NCI-H187 treated with DMSO at 0.1 percent for 48 hours (cell line): ENCODE measurements around the gene MARK1.

Source experiments
- DNase-seq: peaks from one replicate; lab custom pipeline; 2025; lab: John Stamatoyannopoulos, UW

Gene MARK1

DNA sequence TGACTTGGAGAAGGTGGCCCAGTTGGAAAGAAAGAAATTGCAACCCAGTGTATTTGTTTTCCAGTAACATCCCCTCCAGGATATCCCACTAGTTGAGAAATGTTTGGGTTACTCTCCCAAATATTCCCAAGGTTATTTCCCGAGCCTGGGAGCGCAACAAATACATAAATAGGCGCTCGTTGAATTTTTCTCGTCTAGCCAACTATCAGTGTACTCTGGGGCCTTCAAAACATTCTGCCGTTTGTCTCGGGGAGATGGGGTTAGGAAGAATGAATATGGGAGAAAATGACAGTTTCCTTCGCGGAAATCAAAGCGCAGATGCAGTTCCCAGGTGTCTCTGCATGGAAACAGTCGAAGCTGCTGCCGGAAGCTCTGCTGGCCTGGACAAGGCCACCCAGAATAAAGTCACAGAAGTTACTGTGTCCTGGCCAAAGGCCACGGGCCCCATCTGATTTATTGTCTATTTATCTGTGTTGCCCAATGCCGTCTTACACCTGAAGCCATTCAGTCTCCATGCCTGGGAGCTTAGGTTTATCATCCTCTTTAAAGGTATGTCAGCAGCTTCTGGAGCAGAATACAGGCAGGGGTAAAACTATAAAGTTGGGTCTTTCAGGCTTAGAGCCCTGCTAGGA is 163.2 kb downstream of the MARK1 start:
- DNase-seq = no peak

GRCh38 chr1:220692436-220693228 is 164.7 kb downstream of the MARK1 start:
- DNase-seq = no peak

DNA sequence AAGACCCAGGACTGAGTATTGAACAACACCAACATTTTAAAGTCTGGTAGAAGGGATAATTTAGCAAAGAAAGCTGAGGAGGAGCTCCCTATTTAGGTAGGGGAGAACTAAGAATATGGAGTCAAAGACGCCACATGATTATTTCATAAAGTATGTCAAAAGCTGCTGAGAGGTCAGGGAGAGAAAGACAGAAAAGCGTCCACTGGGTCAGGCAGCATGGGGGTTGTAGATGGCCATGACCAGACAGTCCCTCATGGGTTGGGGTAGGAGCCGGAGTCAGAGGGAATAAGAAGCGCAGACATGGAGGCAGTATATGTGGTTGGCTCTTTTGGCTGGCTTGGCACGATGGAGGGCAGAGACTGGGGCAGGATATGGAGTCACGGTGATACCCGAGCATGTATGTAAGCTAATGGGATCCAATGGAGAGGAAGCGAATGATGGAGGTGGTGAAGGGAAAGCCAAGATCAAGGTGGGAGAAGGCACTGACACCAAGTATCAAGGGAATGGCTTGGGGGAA is 167.0 kb downstream of the MARK1 start:
- DNase-seq = no peak

- DNase-seq = no peak
Observed at GRCh38 chr1:220695426-220695825, 167.5 kb downstream of the MARK1 start.

- no peak for DNase-seq
Observed at GRCh38 chr1:220696226-220696862, 168.4 kb downstream of the MARK1 start.

GRCh38 chr1:220696863-220697231 is 168.9 kb downstream of the MARK1 start:
- DNase-seq = no peak

- DNase-seq = no peak
Observed at GRCh38 chr1:220697326-220697725, 169.4 kb downstream of the MARK1 start.

DNA sequence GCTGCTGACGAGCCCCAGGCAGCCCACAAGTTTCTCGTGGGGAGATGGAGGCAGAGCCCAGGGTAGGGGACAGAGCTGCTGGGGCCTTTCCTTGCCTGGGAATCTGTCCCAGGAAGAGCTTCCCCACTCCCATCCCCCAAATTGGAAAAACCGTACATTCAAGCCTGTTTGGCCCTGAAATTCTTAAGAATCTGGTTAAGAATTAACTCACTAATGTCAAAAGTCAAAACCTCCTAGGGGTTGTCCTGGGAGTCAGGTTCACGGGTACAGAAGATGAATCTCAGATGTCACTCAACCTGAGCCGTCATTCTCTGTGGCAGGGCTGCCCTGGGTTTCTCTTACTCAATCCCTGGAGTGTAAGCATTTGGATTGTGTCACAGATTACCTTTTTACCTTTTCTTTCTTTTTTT is 170.7 kb downstream of the MARK1 start:
- no peak for DNase-seq

- no peak for DNase-seq
Observed at GRCh38 chr1:220699044-220699443, 171.1 kb downstream of the MARK1 start.

- DNase-seq = no peak
Observed at GRCh38 chr1:220700556-220701179, 172.7 kb downstream of the MARK1 start.

DNA sequence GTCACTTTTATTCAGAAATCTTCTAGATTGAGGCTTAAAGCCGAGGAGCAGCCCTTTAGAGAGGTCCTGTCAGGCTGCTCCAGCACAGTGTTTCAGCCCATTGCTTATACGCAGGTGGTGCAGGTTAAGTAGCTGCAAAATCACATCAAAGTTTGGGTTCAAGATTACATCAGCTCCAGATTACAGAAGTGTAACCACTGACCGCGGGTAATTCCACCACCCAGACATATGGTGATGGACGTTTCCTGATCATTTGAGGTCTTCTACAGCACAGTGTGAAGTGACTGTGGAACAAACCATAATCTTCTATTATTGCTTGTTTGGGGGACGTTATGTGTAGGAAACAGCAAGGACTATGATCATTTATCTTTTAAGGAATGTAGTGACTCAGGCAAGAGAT is 174.0 kb downstream of the MARK1 start:
- no peak for DNase-seq

DNA sequence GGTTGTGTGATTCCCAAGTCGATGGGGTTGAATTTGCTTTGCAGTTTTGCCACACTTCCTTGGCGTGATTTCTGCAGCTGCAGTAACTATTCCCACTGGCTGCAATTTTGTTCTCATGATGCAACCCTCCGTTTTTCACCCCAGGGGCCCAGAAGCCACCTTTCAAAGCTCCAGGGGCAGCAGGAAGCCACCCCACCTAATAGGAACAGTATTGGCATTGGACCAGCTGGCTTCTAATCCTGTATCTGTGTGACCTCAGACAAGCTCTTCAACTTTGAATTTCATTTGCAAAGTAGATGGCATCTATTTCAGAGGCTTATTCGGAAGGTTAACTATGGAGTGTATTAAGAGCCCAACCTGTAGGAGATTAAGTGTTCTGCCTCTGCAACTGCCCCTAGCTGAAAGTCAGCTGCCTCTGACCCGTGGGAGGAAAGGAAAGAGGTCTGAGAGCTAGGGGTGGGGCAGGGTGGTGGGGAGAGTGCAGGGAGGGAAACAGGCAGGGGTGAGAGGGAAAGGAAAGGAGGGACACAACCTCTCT is 174.9 kb downstream of the MARK1 start:
- DNase-seq = no peak

- no peak for DNase-seq
Observed at GRCh38 chr1:220703305-220703704, 175.4 kb downstream of the MARK1 start.

GRCh38 chr1:220705782-220706181 is 177.8 kb downstream of the MARK1 start:
- DNase-seq = no peak

DNA sequence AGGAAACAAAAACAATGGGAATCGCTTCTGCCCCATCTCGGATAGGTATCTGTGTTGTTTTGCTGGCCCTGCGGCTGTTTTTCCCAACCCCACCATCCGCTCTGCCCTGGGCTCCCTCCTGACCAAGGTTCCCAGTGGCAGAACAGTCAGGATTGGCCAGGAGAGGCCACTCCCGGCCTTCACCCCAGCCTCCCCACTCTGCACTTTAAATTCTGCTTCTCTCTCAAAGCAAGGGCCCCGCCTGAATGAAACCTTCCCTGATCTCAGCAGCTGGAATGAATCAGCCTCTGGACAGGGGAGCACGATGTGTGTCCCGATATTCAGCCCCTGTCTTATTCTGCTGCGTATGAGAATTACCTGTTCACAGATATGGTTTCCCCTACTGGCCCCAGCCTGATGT is 178.5 kb downstream of the MARK1 start:
- no peak for DNase-seq

DNA sequence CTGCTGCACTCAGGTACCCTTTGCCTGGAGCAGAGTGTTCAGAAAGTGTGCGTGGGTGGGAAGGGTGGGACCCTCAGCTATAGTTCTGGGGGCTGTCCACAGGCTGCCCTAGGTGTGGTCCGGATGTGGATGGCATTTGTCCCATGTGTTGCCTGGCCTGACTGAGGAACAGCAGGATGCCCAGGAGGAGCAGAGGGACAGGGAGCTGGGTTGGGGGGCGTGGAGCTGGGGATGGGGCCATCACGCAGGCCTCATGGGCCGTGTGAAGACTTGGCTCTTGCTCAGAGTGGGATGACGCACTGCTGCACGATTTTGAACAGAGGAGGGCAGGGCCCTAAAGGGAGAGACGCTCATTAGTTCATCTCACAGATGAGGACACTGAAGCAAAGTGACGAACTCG is 179.2 kb downstream of the MARK1 start:
- DNase-seq = no peak

GRCh38 chr1:220708244-220708643 is 180.3 kb downstream of the MARK1 start:
- DNase-seq = no peak

DNA sequence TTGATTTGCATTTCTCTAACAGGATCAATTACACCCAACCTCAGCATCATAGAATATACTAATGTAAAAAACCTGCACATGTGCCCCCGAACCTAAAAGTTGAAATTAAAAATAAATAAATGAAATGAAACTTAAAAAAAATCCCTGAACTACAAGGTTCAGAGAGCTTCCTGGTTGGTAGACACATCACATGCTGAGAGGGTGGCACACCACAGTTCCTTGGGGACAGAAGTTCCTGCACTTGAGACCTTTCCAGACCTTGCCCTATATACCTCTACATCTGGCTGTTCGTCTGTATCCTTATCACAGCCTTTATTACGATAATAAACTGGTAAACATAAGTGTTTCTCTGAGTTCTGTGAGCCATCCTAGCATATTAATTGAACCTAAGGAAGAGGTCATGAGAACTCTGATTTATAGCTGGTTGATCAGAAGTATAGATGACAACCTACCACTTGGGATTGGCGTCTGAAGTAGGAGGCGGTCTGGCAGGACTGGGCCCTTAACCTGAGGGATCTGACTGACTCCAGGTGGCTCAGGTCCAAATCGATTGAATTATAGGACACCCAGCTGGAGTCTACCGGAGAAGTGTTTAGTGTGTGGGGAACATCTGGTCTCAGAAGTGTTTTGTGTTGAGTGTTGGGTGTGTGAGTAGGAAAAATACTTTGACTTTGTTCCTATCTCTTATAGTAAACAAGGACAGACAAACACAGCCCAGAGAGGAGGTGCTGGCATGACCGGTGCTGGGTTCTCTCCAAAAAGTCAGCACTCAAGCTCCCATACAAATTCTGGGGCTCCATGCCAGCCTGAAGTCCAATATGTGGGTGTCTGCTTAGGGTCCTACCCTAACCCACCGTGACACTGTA is 181.2 kb downstream of the MARK1 start:
- no peak for DNase-seq

- no peak for DNase-seq
Observed at GRCh38 chr1:220710333-220710732, 182.4 kb downstream of the MARK1 start.

DNA sequence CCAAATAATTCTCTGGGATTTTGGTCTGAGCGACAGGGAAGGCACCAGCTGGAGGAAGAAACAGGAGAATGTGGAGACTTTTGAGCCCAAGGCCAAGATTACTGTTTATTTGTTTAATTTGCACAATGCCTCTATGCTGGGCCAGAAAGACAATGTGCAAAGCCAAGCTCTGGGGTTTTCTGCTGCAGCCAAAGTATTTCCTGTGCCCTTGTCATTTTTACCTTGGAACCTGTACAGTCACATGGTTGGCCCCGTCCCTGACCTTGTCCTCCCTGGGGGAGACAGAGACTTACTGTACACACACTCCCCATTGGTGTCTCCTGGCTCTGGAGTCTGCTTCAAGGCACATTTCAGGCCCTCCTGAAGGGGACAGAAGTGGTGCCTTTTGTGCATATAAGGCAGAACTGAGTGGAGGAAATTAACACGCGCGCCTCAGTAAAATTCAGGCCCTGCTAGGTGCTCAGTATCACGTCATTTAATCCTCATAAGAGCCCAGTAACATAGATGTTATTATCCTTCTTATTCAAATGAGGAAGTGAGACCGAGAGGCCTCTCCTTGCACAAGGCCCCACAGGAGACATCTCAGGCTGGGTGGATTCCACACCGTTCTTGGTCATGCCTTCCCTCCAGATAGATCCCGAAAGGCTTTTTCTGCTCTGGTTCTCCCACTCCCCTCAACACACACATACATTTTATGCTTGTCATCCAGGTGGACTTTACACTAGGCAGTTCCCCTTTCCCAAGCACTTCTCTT is 183.3 kb downstream of the MARK1 start:
- DNase-seq = no peak
